SU-DHL-6 (cell line): ENCODE data around the gene ZNF350.

ENCODE experiments used
- H2AFZ ChIP-seq: fragments of 200-600 bp; sonication (generic); 2 replicates; pipeline ENCODE4 v1.6.1; 2014; ENCODE audit warnings: low read depth, mild to moderate bottlenecking, moderate library complexity, mixed read lengths, antibody characterized with exemption, low read length; ENCODE audit not compliant: severe bottlenecking
- H3F3A ChIP-seq: fragments of 200-600 bp; shearing (Covaris generic); 2 replicates; pipeline ENCODE4 v1.6.0; 2016; ENCODE audit warnings: antibody characterized with exemption, mild to moderate bottlenecking; ENCODE audit not compliant: insufficient read depth
- H3K27ac ChIP-seq: fragments of 200-600 bp; sonication (generic); 2 replicates; pipeline ENCODE4 v1.5.1; 2016; ENCODE audit warnings: low read depth, mild to moderate bottlenecking, low read length, moderate library complexity, mixed read lengths
- H3K27me3 ChIP-seq: fragments of 200-600 bp; sonication (generic), shearing (Covaris generic); 2 replicates; pipeline ENCODE4 v1.6.0; 2014; ENCODE audit warnings: mild to moderate bottlenecking, low read length
- H3K36me3 ChIP-seq: fragments of 200-600 bp; sonication (generic); 2 replicates; pipeline ENCODE4 v1.6.1; 2014; ENCODE audit warnings: mild to moderate bottlenecking, low read length, mixed read lengths
- H3K4me2 ChIP-seq: fragments of 300-600, 200-600 bp; shearing (Covaris generic), sonication (generic); 2 replicates; pipeline ENCODE4 v1.6.0; 2014; ENCODE audit warnings: low read length, low read depth, mild to moderate bottlenecking; ENCODE audit not compliant: poor library complexity, severe bottlenecking
- H3K4me3 ChIP-seq: fragments of 200-600 bp; sonication (generic); 2 replicates; pipeline ENCODE4 v1.5.1; 2014; ENCODE audit warnings: antibody characterized with exemption, low read length, mild to moderate bottlenecking, mixed read lengths; ENCODE audit not compliant: insufficient read depth, poor library complexity, severe bottlenecking
- H3K79me2 ChIP-seq: fragments of 200-600 bp; sonication (generic); 2 replicates; pipeline ENCODE4 v1.6.1; 2014; ENCODE audit warnings: mild to moderate bottlenecking, low read length, moderate library complexity; ENCODE audit not compliant: insufficient read depth
- H3K9ac ChIP-seq: fragments of 200-600 bp; sonication (generic); 2 replicates; pipeline ENCODE4 v1.7.0; 2014; ENCODE audit warnings: mild to moderate bottlenecking, low read length
- H3K9me2 ChIP-seq: fragments of 200-600 bp; sonication (generic); replicated peaks from 2 replicates; pipeline ENCODE4 v1.6.1; 2014; ENCODE audit warnings: low read length; ENCODE audit not compliant: insufficient read depth
- H3K9me3 ChIP-seq: fragments of 200-600 bp; sonication (generic); 2 replicates; pipeline ENCODE4 v1.6.1; 2014; ENCODE audit warnings: low read length, mixed read lengths; ENCODE audit not compliant: insufficient read depth
- H4K20me1 ChIP-seq: fragments of 200-600 bp; sonication (generic); 2 replicates; pipeline ENCODE4 v1.6.1; 2014; ENCODE audit warnings: low read depth, mild to moderate bottlenecking, antibody characterized with exemption, low read length, moderate library complexity, mixed read lengths
- EZH2phosphoT487 ChIP-seq: fragments of 200-600 bp; sonication (generic), shearing (Covaris generic); conservative IDR thresholded peaks from 2 replicates; pipeline ENCODE4 v1.6.1; 2018; ENCODE audit warnings: mild to moderate bottlenecking, antibody characterized with exemption, low read length, moderate library complexity, mixed read lengths
- TF ChIP-seq, protein P1 (sequence below): fragments of 200-600 bp; sonication (generic); IDR thresholded peaks from one replicate; pipeline ENCODE4 v1.5.1; 2017; ENCODE audit warnings: antibody characterized with exemption, mild to moderate bottlenecking, low read length, moderate library complexity; ENCODE audit not compliant: insufficient read depth, poor library complexity, severe bottlenecking

The ZNF350 gene

DNA sequence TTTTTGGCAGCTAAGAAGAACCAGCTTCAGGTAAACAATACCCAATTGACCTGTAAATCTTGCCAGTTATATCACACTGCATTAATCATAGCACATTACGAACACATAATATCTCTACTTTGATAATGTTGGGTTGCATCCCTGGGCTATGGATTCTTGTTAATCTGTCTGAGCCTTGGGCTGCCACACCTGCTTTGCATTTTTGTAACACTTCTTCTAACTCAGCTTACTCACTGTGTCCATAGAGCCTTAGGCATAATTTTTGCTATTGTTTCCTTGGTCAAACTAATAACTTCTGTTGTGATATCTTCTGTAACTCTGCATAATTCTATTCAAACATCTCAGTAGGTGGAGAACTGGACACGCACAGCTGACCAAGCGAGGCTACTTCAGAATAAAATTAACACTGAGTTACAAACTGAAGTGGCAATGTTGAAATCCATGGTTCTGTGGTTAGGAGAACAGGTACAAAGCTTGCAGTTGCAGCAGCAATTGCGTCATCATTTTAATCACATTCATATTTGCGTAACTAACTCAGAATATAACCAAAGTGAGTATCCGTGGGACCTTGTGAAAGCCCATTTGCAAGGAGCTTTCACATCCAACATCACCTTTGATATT is 6.4 kb downstream of the ZNF350 start:
- H3K4me2 ChIP-seq = no peak overlapping the region
- no peak overlapping the region for H3K4me3 ChIP-seq
- H3K27ac ChIP-seq = no peak overlapping the region
- no peaks in the 10 kb centered on the region for H3K9me2 ChIP-seq
- no peaks in the 10 kb centered on the region; the same call in 1 of the 2 replicates for H3K9me3 ChIP-seq
- TF ChIP-seq, protein P1, sequence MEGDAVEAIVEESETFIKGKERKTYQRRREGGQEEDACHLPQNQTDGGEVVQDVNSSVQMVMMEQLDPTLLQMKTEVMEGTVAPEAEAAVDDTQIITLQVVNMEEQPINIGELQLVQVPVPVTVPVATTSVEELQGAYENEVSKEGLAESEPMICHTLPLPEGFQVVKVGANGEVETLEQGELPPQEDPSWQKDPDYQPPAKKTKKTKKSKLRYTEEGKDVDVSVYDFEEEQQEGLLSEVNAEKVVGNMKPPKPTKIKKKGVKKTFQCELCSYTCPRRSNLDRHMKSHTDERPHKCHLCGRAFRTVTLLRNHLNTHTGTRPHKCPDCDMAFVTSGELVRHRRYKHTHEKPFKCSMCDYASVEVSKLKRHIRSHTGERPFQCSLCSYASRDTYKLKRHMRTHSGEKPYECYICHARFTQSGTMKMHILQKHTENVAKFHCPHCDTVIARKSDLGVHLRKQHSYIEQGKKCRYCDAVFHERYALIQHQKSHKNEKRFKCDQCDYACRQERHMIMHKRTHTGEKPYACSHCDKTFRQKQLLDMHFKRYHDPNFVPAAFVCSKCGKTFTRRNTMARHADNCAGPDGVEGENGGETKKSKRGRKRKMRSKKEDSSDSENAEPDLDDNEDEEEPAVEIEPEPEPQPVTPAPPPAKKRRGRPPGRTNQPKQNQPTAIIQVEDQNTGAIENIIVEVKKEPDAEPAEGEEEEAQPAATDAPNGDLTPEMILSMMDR = no peak
- no peak for TF ChIP-seq EZH2phosphoT487
- no peaks in the 10 kb centered on the region for H3K79me2 ChIP-seq
- H3K36me3 ChIP-seq = no peaks in the 10 kb centered on the region
- H3K27me3 ChIP-seq = no peaks in the 10 kb centered on the region
- H3K9ac ChIP-seq = no peak overlapping the region
- no peaks in the 10 kb centered on the region for H4K20me1 ChIP-seq
- H3F3A ChIP-seq = no peaks in the 10 kb centered on the region
- H2AFZ ChIP-seq = no peak overlapping the region

DNA sequence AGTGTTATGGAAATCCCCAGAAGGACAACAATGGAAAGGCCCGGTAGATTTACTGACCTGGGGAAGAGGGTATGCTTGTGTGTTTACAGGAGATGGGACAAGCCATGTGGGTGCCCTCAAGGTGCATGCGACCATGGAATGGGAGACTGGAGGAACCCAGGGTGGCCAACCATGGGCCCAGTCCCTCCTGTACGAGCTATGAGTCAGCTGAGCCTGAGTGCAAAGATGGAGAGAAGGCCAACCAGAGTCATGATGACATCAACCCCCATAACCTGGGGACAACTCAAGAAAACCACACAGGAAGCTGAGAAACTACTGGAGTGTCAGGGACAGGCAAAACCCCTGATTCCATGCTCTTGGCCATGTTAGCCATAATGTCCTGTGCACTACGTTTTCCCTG is 7.8 kb downstream of the ZNF350 start:
- H3F3A ChIP-seq = no peaks in the 10 kb centered on the region
- H2AFZ ChIP-seq = no peak overlapping the region
- no peak overlapping the region for H3K4me2 ChIP-seq
- no peaks in the 10 kb centered on the region for H3K79me2 ChIP-seq
- no peaks in the 10 kb centered on the region for H4K20me1 ChIP-seq
- H3K4me3 ChIP-seq = no peak overlapping the region
- H3K27ac ChIP-seq = no peak overlapping the region
- TF ChIP-seq, protein P1 = no peak
- H3K9me2 ChIP-seq = no peaks in the 10 kb centered on the region
- H3K9ac ChIP-seq = no peak overlapping the region
- H3K9me3 ChIP-seq = 0 out of 2 replicates have a peak, but pooled peaks cover 10% of the 10 kb centered on the region
- H3K27me3 ChIP-seq = no peaks in the 10 kb centered on the region
- H3K36me3 ChIP-seq = no peaks in the 10 kb centered on the region

DNA sequence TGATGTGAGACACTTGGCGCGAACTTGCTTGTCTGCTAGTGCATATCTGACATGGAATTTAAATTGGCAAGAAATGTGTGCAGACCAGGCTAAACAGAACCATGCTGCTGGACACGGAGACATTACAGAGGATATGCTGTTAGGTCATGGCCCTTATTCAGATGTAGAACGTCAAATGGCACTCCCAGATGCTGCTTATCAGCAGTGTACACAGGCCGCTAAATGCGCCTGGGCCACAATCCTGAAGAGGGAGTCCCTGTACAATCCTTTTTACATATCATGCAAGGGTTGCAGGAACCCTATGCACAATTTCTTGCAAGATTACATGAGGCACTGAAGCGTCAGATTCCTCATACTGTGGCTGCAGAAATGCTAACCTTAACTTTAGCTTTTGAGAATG is 9.3 kb downstream of the ZNF350 start:
- H3F3A ChIP-seq = no peaks in the 10 kb centered on the region
- H4K20me1 ChIP-seq = no peaks in the 10 kb centered on the region
- no peak overlapping the region for H2AFZ ChIP-seq
- no peak for TF ChIP-seq EZH2phosphoT487
- TF ChIP-seq, protein P1 = no peak
- no peaks in the 10 kb centered on the region for H3K79me2 ChIP-seq
- no peak overlapping the region for H3K27ac ChIP-seq
- no peaks in the 10 kb centered on the region for H3K27me3 ChIP-seq
- no peak overlapping the region for H3K4me2 ChIP-seq
- no peak overlapping the region for H3K4me3 ChIP-seq
- no peaks in the 10 kb centered on the region for H3K36me3 ChIP-seq
- no peak overlapping the region for H3K9ac ChIP-seq
- H3K9me2 ChIP-seq = no peaks in the 10 kb centered on the region
- H3K9me3 ChIP-seq = peaks cover 19% of the 10 kb centered on the region; the same call in 1 of the 2 replicates
